Kidney (tissue), 14 donors: ENCODE measurements around the gene C1QTNF1. TPM values are rescaled to one million over a fixed set of nuclear protein-coding genes. Genes with fewer than 3 reads are reported as not detected.
A peak's percentile ranks its signal among the peaks of the same experiment; 100 is the strongest.
"Not testable (repeated sequence)": the region's sequence is repeated elsewhere in the genome, so short reads cannot be mapped to it uniquely, and the experiment has no call there.

ENCODE experiments used
- DNase-seq, 5 donors: peaks; one replicate each; pipeline ENCODE4 v3.0.0-alpha.2; 2013 to 2020
- FAIRE-seq: peaks from 2 replicates; lab custom pipeline; 2012; peaks lifted over from hg19 to GRCh38; lab: Jason Lieb, UNC
- H3K27ac ChIP-seq, 2 donors: one replicate each; pipeline ENCODE4 v1.7.0; 2013; ENCODE audit warnings: low read depth in 2 of 2, low read length in 2 of 2, inconsistent platforms in 1 of 2
- H3K27me3 ChIP-seq: one replicate; pipeline ENCODE4 v1.7.1; 2013; ENCODE audit warnings: low read length, inconsistent platforms; ENCODE audit not compliant: control insufficient read depth, insufficient read depth
- H3K36me3 ChIP-seq, 3 donors: one replicate each; pipeline versions ENCODE4 v1.7.0 to v1.7.1; 2013; ENCODE audit warnings: low read length in 3 of 3, control low read depth in 1 of 3, inconsistent platforms in 1 of 3; ENCODE audit not compliant: insufficient read depth in 3 of 3, control insufficient read depth in 2 of 3
- H3K4me1 ChIP-seq, 3 donors: one replicate each; pipeline versions ENCODE4 v1.7.0 to v1.7.1; 2013; ENCODE audit warnings: low read length in 3 of 3, inconsistent platforms in 1 of 3, low read depth in 1 of 3; ENCODE audit not compliant: control insufficient read depth in 2 of 3, insufficient read depth in 2 of 3
- H3K4me3 ChIP-seq, 3 donors: one replicate each; pipeline versions ENCODE4 v1.7.0 to v1.8.1; 2013; ENCODE audit warnings: low read length in 3 of 3, control low read depth in 1 of 3, inconsistent platforms in 1 of 3
- H3K9ac ChIP-seq, 3 donors: one replicate each; pipeline versions ENCODE4 v1.7.0 to v1.7.1; 2013; ENCODE audit warnings: low read length in 3 of 3, control low read depth in 1 of 3, inconsistent platforms in 1 of 3
- H3K9me3 ChIP-seq, 3 donors: one replicate each; pipeline versions ENCODE4 v1.7.0 to v1.7.1; 2013; ENCODE audit warnings: low read length in 3 of 3, control low read depth in 1 of 3, inconsistent platforms in 1 of 3; ENCODE audit not compliant: control insufficient read depth in 2 of 3, insufficient read depth in 1 of 3
- CTCF ChIP-seq: IDR thresholded peaks from 3 replicates; pipeline ENCODE4 v1.5.1; 2012; ENCODE audit warnings: mild to moderate bottlenecking, moderate library complexity, borderline replicate concordance; ENCODE audit not compliant: insufficient read depth; ENCODE audit errors: extremely low read depth
- intact Hi-C: fragments of 100-400 bp; cut with DNase I; formaldehyde crosslinking; loops from one replicate; pipeline ENCODE4 v1.11.1; 2022
- polyA plus RNA-seq: library from polyadenylated mRNA; stranded (reverse); fragments of 350-450 nt; fragmentation: Illumina TruSeq; extraction: RNeasy Lipid Tissue Mini Kit (QIAGEN cat#74804); gene quantifications from one replicate; pipeline ENCODE4 v1.2.3, GENCODE V29; 2014; ENCODE audit warnings: low read depth, low replicate concordance; ENCODE audit not compliant: insufficient read depth
- total RNA-seq: library from RNA; stranded (reverse); fragmentation: NEBNext Ultra II Directional; extraction: Animal tissue kit (Norgen Biotek cat#: 25700); gene quantifications from one replicate; pipeline ENCODE4 v1.2.1, GENCODE V29; 2021
- donor health status: control.
- donor health status: control.
- donor health status: control.
- donor health status: control.
- donor health status: control.
- donor health status: DM: yes; HTN: yes; CAD: no.
- donor health status: Normal renal cell carcinoma (clear cell type).

The C1QTNF1 gene
- total and polyA plus RNA-seq, 2 donors from 2014 or later, result 18.0 to 65.2 TPM

- Histone ChIP-seq H3K4me3 (peak overlapping the region in 1 of 3 donors; percentile 5), H3K9ac (no peak overlapping the region), H3K36me3 (no peaks in the 10 kb centered on the region), H3K9me3 (no peaks in the 10 kb centered on the region), H3K27ac (peak overlapping the region in 1 of 2 donors; percentile 17), H3K4me1 (peaks cover 0 to 25% (median 4%) of the 10 kb centered on the region in 3 donors), H3K27me3 (peaks cover 2% of the 10 kb centered on the region)
- DNase-seq, result peak in 1 of 5 donors; percentile 73
- no peak for FAIRE-seq
- peak; percentile 50 for TF ChIP-seq CTCF
- intact Hi-C loops, result no loop called here
These were observed 4.1 kb upstream of the C1QTNF1 start for GRCh38 chr17:79019632-79020584.

- FAIRE-seq (no peak), DNase-seq (no peak)
- H3K9ac ChIP-seq, result no peak overlapping the region
- H3K27ac ChIP-seq, result no peak overlapping the region
- intact Hi-C loops, result no loop called here
- no peak overlapping the region for H3K4me3 ChIP-seq
- H3K27me3 ChIP-seq, result peaks cover 2% of the 10 kb centered on the region
- no peaks in the 10 kb centered on the region for H3K9me3 ChIP-seq
- no peaks in the 10 kb centered on the region for H3K36me3 ChIP-seq
- TF ChIP-seq CTCF, result no peak
- peaks cover 0 to 30% (median 4%) of the 10 kb centered on the region in 3 donors for H3K4me1 ChIP-seq
These were observed 3.2 kb upstream of the C1QTNF1 start for GRCh38 chr17:79020631-79021301.

- H3K36me3 ChIP-seq, H3K9ac ChIP-seq, FAIRE-seq, H3K27me3 ChIP-seq, H3K4me3 ChIP-seq, intact Hi-C loops, H3K9me3 ChIP-seq, DNase-seq: not testable (repeated sequence)
- Histone ChIP-seq H3K4me1 (peaks cover 0 to 35% (median 4%) of the 10 kb centered on the region in 3 donors), H3K27ac (peak overlapping the region in 1 of 2 donors; percentile 26)
These were observed 2.0 kb upstream of the C1QTNF1 start for GRCh38 chr17:79021929-79022328.

GRCh38 chr17:79022507-79022991 is 1.4 kb upstream of the C1QTNF1 start:
- H3K4me3 ChIP-seq, result no peak overlapping the region
- intact Hi-C loops, result no loop called here
- no peak overlapping the region for H3K9ac ChIP-seq
- H3K27ac ChIP-seq, result peak overlapping the region; percentile 59 to 84
- no peaks in the 10 kb centered on the region for H3K36me3 ChIP-seq
- peak in 1 of 5 donors; percentile 67 for DNase-seq
- no peaks in the 10 kb centered on the region for H3K9me3 ChIP-seq
- FAIRE-seq, result no peak
- no peak for TF ChIP-seq CTCF
- peaks cover 2% of the 10 kb centered on the region for H3K27me3 ChIP-seq
- H3K4me1 ChIP-seq, result peaks cover 0 to 40% (median 7%) of the 10 kb centered on the region in 3 donors
